A673 (cell line): ENCODE data around the gene LONP2. TPM values are rescaled to one million over a fixed set of nuclear protein-coding genes. Genes with fewer than 3 reads are reported as not detected.
"Not testable (repeated sequence)": the region's sequence is repeated elsewhere in the genome, so short reads cannot be mapped to it uniquely, and the experiment has no call there.

Source experiments
- BruUV-seq: library from RNA; stranded (reverse); fragments of 400-500 nt; replicated peaks from 2 replicates; lab custom pipeline; 2021; lab: Mats Ljungman, UMichigan
- CTCF ChIA-PET: fragments of 300-600 bp; sonication (Branson Sonifier 250); formaldehyde crosslinking; loops from one replicate; lab custom pipeline; 2022; ENCODE audit warnings: antibody characterized with exemption; lab: Charles Lee
- POLR2A ChIA-PET: fragments of 300-600 bp; sonication (Branson Sonifier 250); formaldehyde crosslinking; loops from one replicate; lab custom pipeline; 2022; ENCODE audit warnings: antibody characterized with exemption; ENCODE audit not compliant: low non-redundant PET; lab: Charles Lee
- DNase-seq: peaks from one replicate; pipeline ENCODE4 v3.0.0-alpha.2; 2015; ENCODE audit warnings: low spot score
- H3K27ac ChIP-seq: fragments of 200-600 bp; sonication (generic); 2 replicates; pipeline ENCODE4 v1.5.1; 2016; ENCODE audit warnings: mixed run types, low read depth, mild to moderate bottlenecking, mixed read lengths, antibody characterized with exemption, low read length; ENCODE audit not compliant: poor library complexity, severe bottlenecking
- H3K27me3 ChIP-seq: fragments of 200-600 bp; sonication (generic); replicated peaks from 2 replicates; pipeline ENCODE4 v1.6.1; 2017; ENCODE audit warnings: mixed run types, low read depth, mild to moderate bottlenecking, mixed read lengths, antibody characterized with exemption, low read length; ENCODE audit not compliant: insufficient read depth, poor library complexity
- H3K36me3 ChIP-seq: fragments of 200-600 bp; sonication (generic); 2 replicates; pipeline ENCODE4 v1.6.1; 2016; ENCODE audit warnings: mixed run types, mild to moderate bottlenecking, mixed read lengths, antibody characterized with exemption, low read length; ENCODE audit not compliant: insufficient read depth, poor library complexity, severe bottlenecking
- H3K4me1 ChIP-seq: fragments of 200-600 bp; sonication (generic); 2 replicates; pipeline ENCODE4 v1.6.1; 2017; ENCODE audit warnings: mixed run types, mild to moderate bottlenecking, mixed read lengths, antibody characterized with exemption, low read length; ENCODE audit not compliant: insufficient read depth, poor library complexity, severe bottlenecking
- H3K4me3 ChIP-seq: fragments of 200-600 bp; sonication (generic); 2 replicates; pipeline ENCODE4 v1.5.1; 2016; ENCODE audit warnings: low read depth, mixed run types, mild to moderate bottlenecking, mixed read lengths, low read length; ENCODE audit not compliant: poor library complexity, severe bottlenecking
- H3K9me3 ChIP-seq: fragments of 200-600 bp; sonication (generic); 2 replicates; pipeline ENCODE4 v1.6.1; 2016; ENCODE audit warnings: mixed run types, low read depth, mild to moderate bottlenecking, mixed read lengths, antibody characterized with exemption, low read length; ENCODE audit not compliant: poor library complexity, severe bottlenecking
- CTCF ChIP-seq: fragments of 300-800, 200-600 bp; sonication (generic); conservative IDR thresholded peaks from 2 replicates; pipeline ENCODE4 v1.5.1; 2017; ENCODE audit warnings: low read depth, mild to moderate bottlenecking, antibody characterized with exemption, low read length, moderate library complexity, mixed read lengths
- EZH2 ChIP-seq: fragments of 200-600 bp; sonication (generic); IDR thresholded peaks from 2 replicates; pipeline ENCODE4 v1.6.1; 2017; ENCODE audit warnings: borderline replicate concordance, low read depth, mild to moderate bottlenecking, mixed read lengths, antibody characterized with exemption, low read length; ENCODE audit not compliant: poor library complexity, severe bottlenecking
- intact Hi-C: fragments of 100-400 bp; cut with micrococcal nuclease; formaldehyde crosslinking; loops from one replicate; pipeline ENCODE4 v1.10.0; 2022; ENCODE audit not compliant: unreplicated experiment
- total RNA-seq: library from RNA; stranded (reverse); gene quantifications from 2 replicates; pipeline ENCODE4 v1.2.3, GENCODE V29; 2021

Gene LONP2
- total RNA-seq, 1 experiment from 2014 or later, result 48.8 TPM

- no peak for TF ChIP-seq EZH2
- TF ChIP-seq CTCF, result no peak
- POLR2A ChIA-PET, result no interaction called here
- H3K4me1 ChIP-seq, result peaks cover 48% of the 10 kb centered on the region
- CTCF ChIA-PET, result no interaction called here
- no peaks in the 10 kb centered on the region for H3K9me3 ChIP-seq
- H3K27ac ChIP-seq, result no peak overlapping the region
- no peaks in the 10 kb centered on the region for H3K27me3 ChIP-seq
- no peak for DNase-seq
- H3K36me3 ChIP-seq, result no peaks in the 10 kb centered on the region
- intact Hi-C loops, result no loop called here
- no TSS peak for BruUV-seq
- H3K4me3 ChIP-seq, result no peak overlapping the region
Observed at GRCh38 chr16:48374255-48374654, 130.2 kb downstream of the LONP2 start.

- intact Hi-C loops, result not testable (repeated sequence)
Observed at GRCh38 chr16:48377301-48377700, 133.2 kb downstream of the LONP2 start.

GRCh38 chr16:48378276-48378675, 134.2 kb downstream of the LONP2 start:
- Histone ChIP-seq H3K4me1 (peaks cover 42% of the 10 kb centered on the region), H3K27me3 (no peaks in the 10 kb centered on the region), H3K27ac (no peak overlapping the region), H3K9me3 (no peaks in the 10 kb centered on the region), H3K36me3 (no peaks in the 10 kb centered on the region), H3K4me3 (no peak overlapping the region)
- ChIA-PET CTCF (no interaction called here), POLR2A (no interaction called here)
- TF ChIP-seq EZH2 (no peak), CTCF (no peak)
- BruUV-seq, result no TSS peak
- no peak for DNase-seq
- intact Hi-C loops, result no loop called here

More at GRCh38 chr16:48377301-48377700, 133.2 kb downstream of the LONP2 start:
- H3K36me3 ChIP-seq, DNase-seq, POLR2A ChIA-PET, H3K27me3 ChIP-seq, H3K9me3 ChIP-seq, H3K4me3 ChIP-seq, BruUV-seq, H3K27ac ChIP-seq: not testable (repeated sequence)
- H3K4me1 ChIP-seq, result peaks cover 42% of the 10 kb centered on the region
- CTCF ChIA-PET, result interaction anchor here (0.6 kb wide), 1 partner anchor 1244 kb away, joined by 3 read pairs; no protein-coding TSS in a partner anchor

- Histone ChIP-seq H3K9me3 (no peaks in the 10 kb centered on the region), H3K4me3 (no peak overlapping the region), H3K27me3 (no peaks in the 10 kb centered on the region), H3K36me3 (no peaks in the 10 kb centered on the region), H3K4me1 (peaks cover 39% of the 10 kb centered on the region), H3K27ac (peak overlapping the region; percentile 18)
- TF ChIP-seq EZH2 (no peak), CTCF (no peak)
- CTCF ChIA-PET, result no interaction called here
- no TSS peak for BruUV-seq
- no peak for DNase-seq
- intact Hi-C loops, result no loop called here
- POLR2A ChIA-PET, result no interaction called here
Observed at GRCh38 chr16:48378836-48379235, 134.7 kb downstream of the LONP2 start.
